Amniotic epithelial cell (primary cell): Measurements from ENCODE around the gene ZCCHC3.
A peak's percentile ranks its signal among the peaks of the same experiment; 100 is the strongest.

Source experiments
- DNase-seq: peaks from one replicate; pipeline ENCODE4 v3.0.0-alpha.2; 2010; ENCODE audit warnings: low read depth

The ZCCHC3 gene

GRCh38 chr20:346640-347316 is 49.4 kb downstream of the ZCCHC3 start, which contains the start of gene NRSN2:
NRSN2 (plus strand) TSS chr20:347111; CDS start chr20:349644, 2,533 bp downstream.
- peak; percentile 61 for DNase-seq

- DNase-seq, result no peak
Observed at GRCh38 chr20:347317-347639, 49.9 kb downstream of the ZCCHC3 start.

GRCh38 chr20:347640-348484 is 50.5 kb downstream of the ZCCHC3 start:
- peak; percentile 93 for DNase-seq

GRCh38 chr20:348972-349841 is 51.8 kb downstream of the ZCCHC3 start:
- no peak for DNase-seq
